MM.1S (cell line): ENCODE measurements around the gene UBE2E1.

Experiments used
- DNase-seq: peaks from one replicate; pipeline ENCODE4 v3.0.0-alpha.2; 2015
- H2AFZ ChIP-seq: fragments of 300-600 bp; sonication (generic); 2 replicates; pipeline ENCODE4 v1.6.0; 2016; ENCODE audit warnings: antibody characterized with exemption, low read length
- H3F3A ChIP-seq: fragments of 300-600 bp; sonication (generic); 2 replicates; pipeline ENCODE4 v1.6.1; 2016; ENCODE audit warnings: mild to moderate bottlenecking, antibody characterized with exemption, low read length, moderate library complexity, mixed read lengths; ENCODE audit not compliant: insufficient read depth
- H3K27ac ChIP-seq: fragments of 300-600 bp; sonication (generic); 2 replicates; pipeline ENCODE4 v1.5.1; 2016; ENCODE audit warnings: mild to moderate bottlenecking, low read length
- H3K27me3 ChIP-seq: fragments of 300-600 bp; sonication (generic); replicated peaks from 2 replicates; pipeline ENCODE4 v1.6.0; 2016; ENCODE audit warnings: low read length; ENCODE audit not compliant: insufficient read depth
- H3K36me3 ChIP-seq: fragments of 300-600 bp; sonication (generic); replicated peaks from 2 replicates; pipeline ENCODE4 v1.6.1; 2016; ENCODE audit warnings: mild to moderate bottlenecking, low read length, mixed read lengths; ENCODE audit not compliant: insufficient read depth
- H3K4me1 ChIP-seq: fragments of 300-600 bp; sonication (generic); 2 replicates; pipeline ENCODE4 v1.6.1; 2016; ENCODE audit warnings: low read length, mixed read lengths
- H3K4me2 ChIP-seq: fragments of 300-600 bp; sonication (generic); 2 replicates; pipeline ENCODE4 v1.6.0; 2016; ENCODE audit warnings: low read depth, low read length
- H3K4me3 ChIP-seq: fragments of 300-600 bp; sonication (generic); 2 replicates; pipeline ENCODE4 v1.5.1; 2016; ENCODE audit warnings: low read length, mixed read lengths
- H3K79me2 ChIP-seq: fragments of 300-600 bp; sonication (generic); 2 replicates; pipeline ENCODE4 v1.6.1; 2016; ENCODE audit warnings: mixed run types, low read length, mixed read lengths
- H3K9ac ChIP-seq: fragments of 300-600 bp; sonication (generic); 2 replicates; pipeline ENCODE4 v1.6.1; 2016; ENCODE audit warnings: low read length, mixed read lengths
- H3K9me2 ChIP-seq: fragments of 300-600 bp; sonication (generic); replicated peaks from 2 replicates; pipeline ENCODE4 v1.6.1; 2016; ENCODE audit warnings: mild to moderate bottlenecking, low read length, mixed read lengths; ENCODE audit not compliant: insufficient read depth
- H3K9me3 ChIP-seq: fragments of 300-600 bp; sonication (generic); replicated peaks from 2 replicates; pipeline ENCODE4 v1.6.1; 2016; ENCODE audit warnings: mild to moderate bottlenecking, low read length, mixed read lengths; ENCODE audit not compliant: insufficient read depth
- H4K20me1 ChIP-seq: fragments of 300-600 bp; sonication (generic); 2 replicates; pipeline ENCODE4 v1.6.1; 2016; ENCODE audit warnings: mild to moderate bottlenecking, low read length, moderate library complexity, mixed read lengths; ENCODE audit not compliant: insufficient read depth
- CTCF ChIP-seq: fragments of 300-600 bp; sonication (generic); IDR thresholded peaks from 2 replicates; pipeline ENCODE4 v1.5.1; 2016; ENCODE audit warnings: antibody characterized with exemption, low read length, mixed read lengths
- EZH2 ChIP-seq: fragments of 300-600 bp; sonication (generic); optimal IDR thresholded peaks from 2 replicates; pipeline ENCODE3; 2017; ENCODE audit warnings: low read depth, mild to moderate bottlenecking, antibody characterized with exemption, low read length, mixed read lengths
- EZH2phosphoT487 ChIP-seq: fragments of 300-600 bp; sonication (generic); IDR thresholded peaks from 2 replicates; pipeline ENCODE4 v1.6.1; 2018; ENCODE audit warnings: antibody characterized with exemption, low read length

The UBE2E1 gene

GRCh38 chr3:23926246-23926645 is 120.5 kb downstream of the UBE2E1 start:
- H3K9me2 ChIP-seq, result no peaks in the 10 kb centered on the region
- H3K27ac ChIP-seq, result no peak overlapping the region
- no peaks in the 10 kb centered on the region for H3K4me1 ChIP-seq
- no peak overlapping the region for H2AFZ ChIP-seq
- 0 out of 2 replicates have a peak, but pooled peaks cover under 1% of the 10 kb centered on the region for H3K36me3 ChIP-seq
- no peak overlapping the region for H3K4me3 ChIP-seq
- no peaks in the 10 kb centered on the region for H3K9me3 ChIP-seq
- peaks cover 1% of the 10 kb centered on the region; the same call in 1 of the 2 replicates for H3F3A ChIP-seq
- H3K27me3 ChIP-seq, result no peaks in the 10 kb centered on the region
- TF ChIP-seq CTCF, result no peak
- TF ChIP-seq EZH2, result no peak
- TF ChIP-seq EZH2phosphoT487, result no peak
- no peaks in the 10 kb centered on the region for H4K20me1 ChIP-seq
- no peak for DNase-seq
- no peaks in the 10 kb centered on the region for H3K79me2 ChIP-seq
- no peak overlapping the region for H3K4me2 ChIP-seq
- H3K9ac ChIP-seq, result no peak overlapping the region

GRCh38 chr3:23926736-23927135 is 121.0 kb downstream of the UBE2E1 start:
- no peaks in the 10 kb centered on the region for H3K4me1 ChIP-seq
- no peaks in the 10 kb centered on the region for H3K27me3 ChIP-seq
- H3F3A ChIP-seq, result no peaks in the 10 kb centered on the region
- H3K9ac ChIP-seq, result no peak overlapping the region
- no peaks in the 10 kb centered on the region for H3K79me2 ChIP-seq
- no peak overlapping the region for H3K4me2 ChIP-seq
- no peak overlapping the region for H3K4me3 ChIP-seq
- no peaks in the 10 kb centered on the region for H3K36me3 ChIP-seq
- H3K27ac ChIP-seq, result no peak overlapping the region
- no peak for DNase-seq
- no peaks in the 10 kb centered on the region for H4K20me1 ChIP-seq
- H2AFZ ChIP-seq, result no peak overlapping the region
- no peaks in the 10 kb centered on the region for H3K9me2 ChIP-seq
- TF ChIP-seq CTCF (no peak), EZH2phosphoT487 (no peak), EZH2 (no peak)
- H3K9me3 ChIP-seq, result no peaks in the 10 kb centered on the region

GRCh38 chr3:23928524-23928923 is 122.8 kb downstream of the UBE2E1 start:
- no peaks in the 10 kb centered on the region for H3K9me2 ChIP-seq
- H3K4me3 ChIP-seq, result no peak overlapping the region
- no peak for DNase-seq
- no peak overlapping the region for H3K9ac ChIP-seq
- TF ChIP-seq EZH2 (no peak), CTCF (no peak), EZH2phosphoT487 (no peak)
- no peaks in the 10 kb centered on the region for H3K9me3 ChIP-seq
- no peaks in the 10 kb centered on the region for H3K79me2 ChIP-seq
- no peak overlapping the region for H2AFZ ChIP-seq
- H3K4me2 ChIP-seq, result no peak overlapping the region
- no peaks in the 10 kb centered on the region for H3K36me3 ChIP-seq
- no peaks in the 10 kb centered on the region for H4K20me1 ChIP-seq
- H3K27me3 ChIP-seq, result no peaks in the 10 kb centered on the region
- H3K27ac ChIP-seq, result no peak overlapping the region
- H3K4me1 ChIP-seq, result no peaks in the 10 kb centered on the region
- H3F3A ChIP-seq, result no peaks in the 10 kb centered on the region
